RPMI7951 (cell line): Measurements from ENCODE around the gene KRT33A. TPM values are rescaled to one million over a fixed set of nuclear protein-coding genes. Genes with fewer than 3 reads are reported as not detected.

Experiments used
- DNase-seq: peaks from one replicate; pipeline ENCODE4 v3.0.0-alpha.2; 2012; ENCODE audit warnings: low read depth
- total RNA-seq: library from RNA; depleted of rRNA; stranded (reverse); fragments of >200 nt; shearing (Covaris generic); gene quantifications from 2 replicates; pipeline ENCODE4 v1.2.3, GENCODE V29; 2014; rRNA removed

Gene KRT33A
- total RNA-seq, 1 experiment from 2014 or later, result not detected

- DNase-seq, result no peak
Observed at GRCh38 chr17:41302981-41303380, 47.6 kb downstream of the KRT33A start.

- DNase-seq, result peak; percentile 40
Observed at GRCh38 chr17:41301916-41302901, 48.4 kb downstream of the KRT33A start, which contains the start of gene KRTAP29-1. TSS of gene KRTAP29-1 (minus strand) at chr17:41302851. CDS start at chr17:41302851, 0 bp downstream.

DNA sequence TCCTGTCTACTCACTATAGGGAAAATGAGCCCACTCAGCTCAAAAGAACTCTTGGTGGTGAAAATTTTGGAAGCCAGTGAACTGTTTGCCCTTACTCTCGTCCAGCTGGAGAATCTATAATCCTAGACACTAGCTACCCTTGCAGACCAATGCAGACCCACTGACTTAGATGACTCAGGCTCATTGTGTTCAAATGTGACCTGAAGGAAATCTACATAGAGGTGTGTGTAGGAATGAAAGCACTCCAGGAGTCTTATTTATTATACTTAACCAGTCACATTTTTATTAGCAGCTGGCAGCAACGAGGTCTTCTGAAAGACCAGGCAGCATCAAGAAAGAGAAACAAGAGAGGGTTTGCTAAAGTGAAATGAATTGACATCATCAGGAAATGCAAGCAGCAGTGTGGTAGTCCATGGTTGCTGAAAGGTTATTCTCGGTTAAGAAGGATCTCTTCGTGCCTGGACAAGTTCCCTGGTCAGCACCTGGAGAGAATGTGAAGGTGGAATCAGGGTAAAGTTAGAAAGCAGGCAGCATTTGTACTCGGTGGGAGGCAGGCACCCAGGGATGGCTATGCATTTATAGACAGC, 49.3 kb downstream of the KRT33A start:
- DNase-seq, result no peak

- no peak for DNase-seq
Observed at GRCh38 chr17:41298458-41299135, 52.0 kb downstream of the KRT33A start.

- no peak for DNase-seq
Observed at GRCh38 chr17:41296846-41297245, 53.8 kb downstream of the KRT33A start.

Other genes with a start within 250 kb of the KRT33A start
- gene KRTAP4-16, start 248.6 kb downstream of the KRT33A start, total RNA-seq, result not detected in 2 replicates
- gene KRTAP4-9, start 245.4 kb downstream of the KRT33A start, total RNA-seq, result not detected in 2 replicates
- gene KRTAP4-11, start 232.5 kb downstream of the KRT33A start, total RNA-seq, result not detected in 2 replicates
- not detected in 2 replicates for gene KRTAP4-12, start 226.6 kb downstream of the KRT33A start, total RNA-seq
- gene KRTAP4-6, start 210.3 kb downstream of the KRT33A start, total RNA-seq, result not detected in 2 replicates
- not detected in 2 replicates for gene KRTAP4-5, start 201.0 kb downstream of the KRT33A start, total RNA-seq
- not detected in 2 replicates for gene KRTAP4-4, start 190.1 kb downstream of the KRT33A start, total RNA-seq
- not detected in 2 replicates for gene KRTAP4-3, start 182.6 kb downstream of the KRT33A start, total RNA-seq
- not detected in 2 replicates for gene KRTAP4-2, start 172.6 kb downstream of the KRT33A start, total RNA-seq
- not detected in 2 replicates for gene KRTAP4-1, start 165.9 kb downstream of the KRT33A start, total RNA-seq
- gene KRTAP9-1, start 160.9 kb downstream of the KRT33A start, total RNA-seq, result not detected in 2 replicates
- gene KRTAP9-2, start 124.2 kb downstream of the KRT33A start, total RNA-seq, result not detected in 2 replicates
- not detected in 2 replicates for gene KRTAP9-3, start 118.4 kb downstream of the KRT33A start, total RNA-seq
- not detected in 2 replicates for gene KRTAP9-8, start 112.8 kb downstream of the KRT33A start, total RNA-seq
- gene KRTAP9-4, start 101.1 kb downstream of the KRT33A start, total RNA-seq, result not detected in 2 replicates
- gene KRTAP9-9, start 95.4 kb downstream of the KRT33A start, total RNA-seq, result not detected in 2 replicates
- not detected in 2 replicates for gene KRTAP9-6, start 85.5 kb downstream of the KRT33A start, total RNA-seq
- not detected in 2 replicates for gene KRTAP9-7, start 75.1 kb downstream of the KRT33A start, total RNA-seq
- gene KRTAP29-1, start 48.0 kb downstream of the KRT33A start, total RNA-seq, result not detected in 2 replicates
- gene KRTAP16-1, start 41.5 kb downstream of the KRT33A start, total RNA-seq, result not detected in 2 replicates
- not detected in 2 replicates for gene KRTAP17-1, start 35.1 kb downstream of the KRT33A start, total RNA-seq
- gene KRT33B, start 19.0 kb upstream of the KRT33A start, total RNA-seq, result 0.24 TPM in 1 of 2 replicates, not detected in the other
- not detected in 2 replicates for gene KRT34, start 31.5 kb upstream of the KRT33A start, total RNA-seq
- not detected in 2 replicates for gene KRT31, start 46.8 kb upstream of the KRT33A start, total RNA-seq
- gene KRT37, start 73.8 kb upstream of the KRT33A start, total RNA-seq, result not detected in 2 replicates
- gene KRT38, start 90.2 kb upstream of the KRT33A start, total RNA-seq, result not detected in 2 replicates
- gene KRT32, start 116.6 kb upstream of the KRT33A start, total RNA-seq, result not detected in 2 replicates
- gene KRT35, start 130.3 kb upstream of the KRT33A start, total RNA-seq, result not detected in 2 replicates
- gene KRT36, start 139.1 kb upstream of the KRT33A start, total RNA-seq, result not detected in 2 replicates
- 0.24 TPM in 1 of 2 replicates, not detected in the other for gene KRT13, start 154.8 kb upstream of the KRT33A start, total RNA-seq
- gene KRT15, start 168.1 kb upstream of the KRT33A start, total RNA-seq, result 3.4 and 7.3 TPM in 2 replicates
- 4.6 and 7.8 TPM in 2 replicates for gene KRT19, start 177.5 kb upstream of the KRT33A start, total RNA-seq
- not detected in 2 replicates for gene KRT9, start 221.2 kb upstream of the KRT33A start, total RNA-seq
- gene KRT14, start 236.1 kb upstream of the KRT33A start, total RNA-seq, result not detected in 2 replicates